ENCODE measurements around the gene RAB4A.

DNA sequence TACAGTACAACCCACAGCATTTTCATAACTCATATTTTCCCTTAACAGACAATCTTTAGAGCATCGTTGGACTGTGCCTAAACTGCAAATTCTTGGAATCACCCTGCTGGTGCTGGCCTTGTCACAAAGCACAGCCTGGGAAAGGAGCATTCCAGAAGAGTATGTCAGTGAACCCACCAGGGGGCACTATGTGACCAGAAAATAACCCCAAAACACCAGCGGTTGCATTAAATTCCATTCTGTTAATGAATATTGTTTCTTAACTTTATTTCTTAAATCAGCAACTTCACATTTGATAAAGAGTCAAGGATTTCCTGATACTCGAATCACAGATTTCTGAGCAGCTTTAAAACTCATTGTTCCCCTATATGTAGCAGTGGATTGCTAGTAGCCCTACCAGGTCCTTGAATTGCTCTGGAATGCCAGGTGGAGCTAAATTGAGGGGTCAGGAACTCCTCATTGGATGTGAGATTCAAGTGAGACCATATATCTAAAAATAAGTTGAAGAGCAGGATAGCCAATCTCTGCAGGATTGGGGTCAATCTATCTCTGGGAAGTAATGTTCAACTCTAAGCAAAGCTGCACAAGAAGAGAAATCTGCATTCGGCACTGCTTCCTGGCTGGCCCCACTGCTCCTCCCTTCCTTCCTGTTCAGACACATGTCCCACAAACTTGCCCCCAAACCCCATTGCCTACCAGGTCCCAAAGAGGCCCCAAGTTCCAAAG, 12.7 kb upstream of the RAB4A start:
- TF ChIP-seq CTCF (IDR thresholded peaks at IDR 0.05) (peak; percentile 88), EZH2phosphoT487 (IDR thresholded peaks at IDR 0.05) (no peak)
